DND-41 (cell line): ENCODE data around the gene DLGAP1.

ENCODE experiments used
- ATAC-seq: fragments of 200-7000 bp; cut with Tn5 transposase; 3 replicates; pipeline ENCODE4 v1.9.1; 2021; ENCODE audit warnings: low read depth; ENCODE audit not compliant: insufficient read depth
- DNase-seq: peaks from one replicate; pipeline ENCODE4 v3.0.0-alpha.2; 2020
- H2AFZ ChIP-seq: 2 replicates; pipeline ENCODE4 v1.6.0; 2012; ENCODE audit warnings: low read depth, low read length
- H3K27ac ChIP-seq: 2 replicates; pipeline ENCODE4 v1.5.1; 2012; ENCODE audit warnings: low read length, inconsistent platforms
- H3K27me3 ChIP-seq: fragments of 200-600 bp; sonication (generic); 2 replicates; pipeline ENCODE4 v1.6.0; 2012; ENCODE audit warnings: low read length, mild to moderate bottlenecking, inconsistent platforms; ENCODE audit not compliant: insufficient read depth, poor library complexity
- H3K36me3 ChIP-seq: 2 replicates; pipeline ENCODE4 v1.5.1; 2012; ENCODE audit warnings: low read length, inconsistent platforms; ENCODE audit not compliant: insufficient read depth
- H3K4me1 ChIP-seq: 2 replicates; pipeline ENCODE4 v1.5.1; 2012; ENCODE audit warnings: mild to moderate bottlenecking, low read length; ENCODE audit not compliant: insufficient read depth
- H3K4me2 ChIP-seq: 2 replicates; pipeline ENCODE4 v1.6.0; 2012; ENCODE audit warnings: mild to moderate bottlenecking, moderate library complexity, low read length, inconsistent platforms; ENCODE audit not compliant: insufficient read depth
- H3K4me3 ChIP-seq, 2 experiments: fragments of 200-600 bp in 1 of 2; shearing (Covaris generic) in 1 of 2; 2 replicates each; pipeline ENCODE4 v1.5.1; 2012 to 2016; ENCODE audit warnings: inconsistent platforms in 2 of 2, low read length in 2 of 2, mild to moderate bottlenecking in 2 of 2, low read depth in 1 of 2, moderate library complexity in 1 of 2
- H3K79me2 ChIP-seq: 2 replicates; pipeline ENCODE4 v1.6.0; 2012; ENCODE audit warnings: low read length, inconsistent platforms; ENCODE audit not compliant: insufficient read depth
- H3K9ac ChIP-seq: 2 replicates; pipeline ENCODE4 v1.6.0; 2012; ENCODE audit warnings: low read depth, mild to moderate bottlenecking, inconsistent platforms, low read length, moderate library complexity
- H3K9me3 ChIP-seq: 2 replicates; pipeline ENCODE4 v1.5.1; 2012; ENCODE audit warnings: low read length, moderate library complexity, mild to moderate bottlenecking, inconsistent platforms; ENCODE audit not compliant: insufficient read depth, severe bottlenecking
- H4K20me1 ChIP-seq: 2 replicates; pipeline ENCODE4 v1.6.0; 2012; ENCODE audit warnings: low read length; ENCODE audit not compliant: insufficient read depth
- CTCF ChIP-seq: IDR thresholded peaks from 2 replicates; pipeline ENCODE4 v1.5.1; 2012; ENCODE audit warnings: borderline replicate concordance, low read length, moderate library complexity, mild to moderate bottlenecking; ENCODE audit not compliant: poor library complexity, severe bottlenecking; ENCODE audit errors: extremely low read depth
- EZH2 ChIP-seq: IDR thresholded peaks from 3 replicates; pipeline ENCODE4 v1.6.1; 2012; ENCODE audit warnings: borderline replicate concordance, low read depth, mild to moderate bottlenecking, moderate library complexity, low read length, inconsistent platforms; ENCODE audit not compliant: severe bottlenecking

DLGAP1 gene

GRCh38 chr18:3667255-3668137 lies 787.6 kb downstream of the DLGAP1 start:
- Histone ChIP-seq H3K79me2 (no peaks in the 10 kb centered on the region), H3K27ac (no peak overlapping the region), H3K36me3 (no peaks in the 10 kb centered on the region), H3K4me2 (no peak overlapping the region), H3K9me3 (no peaks in the 10 kb centered on the region), H2AFZ (no peak overlapping the region), H3K4me1 (peaks cover 19% of the 10 kb centered on the region), H4K20me1 (no peaks in the 10 kb centered on the region), H3K9ac (no peak overlapping the region), H3K27me3 (no peaks in the 10 kb centered on the region), H3K4me3 (no peak overlapping the region)
- DNase-seq (no peak), ATAC-seq (no peak)
- TF ChIP-seq CTCF (no peak), EZH2 (no peak)

GRCh38 chr18:3666526-3667254 lies 788.4 kb downstream of the DLGAP1 start:
- no peaks in the 10 kb centered on the region for H3K36me3 ChIP-seq
- H3K4me2 ChIP-seq = 0 out of 2 replicates have a peak overlapping the region, but pooled peaks have one; percentile 75
- no peaks in the 10 kb centered on the region for H4K20me1 ChIP-seq
- DNase-seq (no peak), ATAC-seq (no peak)
- peaks cover 19% of the 10 kb centered on the region for H3K4me1 ChIP-seq
- 0 out of 2 replicates have a peak overlapping the region, but pooled peaks have one; percentile 19 for H2AFZ ChIP-seq
- H3K9me3 ChIP-seq = no peaks in the 10 kb centered on the region
- TF ChIP-seq EZH2 = no peak
- no peak for TF ChIP-seq CTCF
- no peaks in the 10 kb centered on the region for H3K79me2 ChIP-seq
- no peaks in the 10 kb centered on the region for H3K27me3 ChIP-seq
- H3K27ac ChIP-seq = no peak overlapping the region
- H3K9ac ChIP-seq = peak overlapping the region; percentile 37; the same call in 1 of the 2 replicates
- no peak overlapping the region for H3K4me3 ChIP-seq

- Histone ChIP-seq H3K79me2 (no peaks in the 10 kb centered on the region), H2AFZ (peak overlapping the region; percentile 66), H4K20me1 (no peaks in the 10 kb centered on the region), H3K9ac (peak overlapping the region; percentile 37), H3K4me1 (peaks cover 21% of the 10 kb centered on the region), H3K36me3 (no peaks in the 10 kb centered on the region), H3K27me3 (no peaks in the 10 kb centered on the region), H3K9me3 (no peaks in the 10 kb centered on the region), H3K4me2 (peak overlapping the region; percentile 75), H3K4me3 (peak overlapping the region in 1 of 2 experiments; percentile 52; a peak in 3 of 4 replicates), H3K27ac (peak overlapping the region; percentile 69)
- DNase-seq (peak; percentile 83), ATAC-seq (peak; percentile 87)
- TF ChIP-seq EZH2 (no peak), CTCF (peak; percentile 95)
Measured at GRCh38 chr18:3665780-3666525, 789.2 kb downstream of the DLGAP1 start.
